ENCODE results near the gene CLN6.
A peak's percentile ranks its signal among the peaks of the same experiment; 100 is the strongest.
"Not testable (repeated sequence)": the region's sequence is repeated elsewhere in the genome, so short reads cannot be mapped to it uniquely, and the experiment has no call there.

CLN6 gene

DNA sequence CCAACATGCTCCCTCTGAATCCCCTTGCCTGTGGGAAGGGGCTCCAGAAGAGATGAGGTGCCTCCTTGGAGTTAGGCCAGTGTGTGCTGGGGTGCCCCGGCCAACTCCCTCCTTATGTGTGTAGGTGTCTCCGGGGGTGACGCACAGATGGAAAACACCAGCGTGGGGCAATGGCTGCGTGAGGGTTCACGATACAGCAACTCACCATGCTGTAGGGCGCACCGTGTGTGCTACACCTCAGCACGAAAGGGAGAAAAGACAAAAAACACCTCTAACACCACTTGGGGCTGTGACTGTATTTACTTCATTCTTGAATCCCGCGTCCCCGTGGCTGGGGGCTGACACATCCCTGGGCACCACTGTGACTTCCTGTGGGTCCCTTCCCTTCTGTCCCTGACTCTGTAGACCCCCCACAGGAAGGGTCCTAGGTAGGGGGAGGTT lies 22.8 kb downstream of the CLN6 start:
- DNase-seq (ENCODE audit: low spot score), result no peak

DNA sequence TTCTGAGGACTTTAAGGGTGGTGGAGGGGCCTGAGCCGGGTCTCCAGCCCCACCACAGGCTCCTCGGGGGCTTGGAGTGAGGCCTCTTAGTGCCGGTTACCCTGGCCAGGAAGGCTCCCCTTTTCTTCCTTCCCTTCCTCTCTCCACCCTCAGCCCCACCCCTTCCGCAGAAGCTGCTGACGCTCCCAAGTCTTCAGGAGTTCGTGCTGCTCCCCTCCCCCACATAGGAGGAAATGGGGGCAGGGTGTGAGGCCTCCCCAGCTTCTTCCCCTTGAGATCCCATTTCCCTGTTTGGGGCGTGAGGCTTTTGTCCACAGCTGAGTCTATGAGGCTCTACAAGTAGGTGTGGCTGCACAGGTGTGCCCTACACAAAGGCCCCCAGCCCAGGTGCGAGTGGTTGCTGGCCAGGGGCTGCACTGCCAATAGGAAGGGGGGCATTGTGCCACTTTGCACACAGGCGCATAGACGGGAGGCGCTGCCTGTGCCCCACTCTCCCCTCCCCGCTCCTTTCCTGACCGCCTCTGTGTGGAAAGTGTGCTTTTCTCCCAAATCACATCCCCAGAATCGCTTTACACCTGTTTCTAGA lies 23.5 kb downstream of the CLN6 start:
- DNase-seq (ENCODE audit: low spot score), result no peak

DNA sequence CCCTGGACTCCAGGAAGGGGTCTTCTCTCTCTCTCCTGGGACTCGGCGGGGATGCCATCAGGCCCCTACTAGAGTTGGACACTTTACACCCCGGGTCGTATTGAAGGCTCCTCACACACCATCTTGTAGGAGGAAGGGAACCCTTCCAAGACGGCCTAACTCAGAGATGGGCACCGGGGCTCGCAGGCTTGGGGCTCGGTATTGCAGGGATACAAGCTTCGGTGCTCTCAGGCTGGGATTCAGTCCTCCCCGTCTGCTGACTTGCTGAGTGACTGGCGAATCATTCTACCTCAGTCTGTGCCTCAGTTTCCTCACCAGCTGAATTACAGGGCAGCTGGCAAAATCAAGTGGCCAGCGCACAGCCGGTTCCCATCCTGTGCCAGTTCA lies 24.0 kb downstream of the CLN6 start:
- no peak for DNase-seq (ENCODE audit: low spot score)

DNA sequence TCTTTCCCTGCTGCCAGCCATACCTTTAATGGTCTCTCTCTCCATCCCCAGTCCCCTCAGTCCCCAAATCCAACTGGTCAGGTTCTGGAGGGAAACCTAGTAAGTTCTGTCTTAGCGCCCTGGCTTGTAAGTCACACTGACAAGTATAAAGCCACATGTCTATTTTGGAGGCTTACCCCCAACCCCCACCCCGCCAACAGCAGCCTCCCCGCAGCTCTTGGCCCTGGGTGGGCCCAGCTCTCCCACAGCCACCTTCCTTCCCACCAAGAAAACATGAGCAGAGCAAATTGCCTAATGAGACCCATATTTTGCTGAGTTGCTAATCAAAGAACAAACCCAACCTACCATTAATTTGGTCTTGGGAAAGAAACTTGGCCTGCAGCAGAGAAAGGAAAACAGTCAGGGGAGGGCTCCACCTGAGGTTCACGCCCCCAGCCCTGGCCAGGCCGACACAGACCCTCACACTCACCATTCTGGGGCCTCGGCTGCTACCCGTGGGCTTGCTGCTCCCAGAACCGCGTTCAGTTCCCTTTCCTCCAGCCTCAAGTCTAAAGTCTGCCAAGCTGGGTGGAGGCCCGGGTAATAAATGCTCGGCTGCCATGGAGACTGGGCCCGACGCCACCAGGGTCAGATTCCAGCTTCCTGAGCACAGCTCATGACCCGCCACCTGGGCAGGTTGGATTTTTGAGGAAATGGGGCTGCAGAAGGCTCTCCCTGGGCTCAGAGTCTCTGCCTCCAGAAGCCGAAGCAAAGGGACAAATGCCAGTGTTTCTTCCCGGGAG lies 24.6 kb downstream of the CLN6 start, which contains the start of gene CALML4:
CALML4 (minus strand) TSS at position 557 of the 782 bp plus-strand sequence; CDS start at position 472, 85 bp downstream.
- DNase-seq (ENCODE audit: low spot score), result peak; percentile 88

- DNase-seq (ENCODE audit: low spot score), result no peak
These were observed 25.2 kb downstream of the CLN6 start for GRCh38 chr15:68204361-68204760.

DNA sequence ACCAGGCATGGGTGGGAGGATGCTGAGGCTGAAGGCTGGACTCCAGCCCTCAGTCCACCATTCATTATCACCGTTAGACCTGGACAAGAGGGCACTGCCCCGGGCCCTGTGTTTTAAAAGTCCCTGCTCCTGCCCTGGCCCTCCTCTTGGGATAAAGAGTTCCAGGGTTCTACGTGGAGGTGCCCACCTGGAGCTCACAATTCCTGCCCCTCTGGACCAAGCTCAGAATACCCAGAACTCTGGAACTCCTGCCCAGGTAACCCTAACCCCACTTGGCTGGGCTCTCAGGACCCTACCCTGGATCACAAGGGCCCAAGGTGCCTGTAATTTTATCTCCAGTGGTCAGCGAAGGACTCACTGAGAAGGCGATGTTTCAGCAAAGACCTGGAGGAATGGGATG lies 25.6 kb downstream of the CLN6 start:
- DNase-seq (ENCODE audit: low spot score), result no peak

DNA sequence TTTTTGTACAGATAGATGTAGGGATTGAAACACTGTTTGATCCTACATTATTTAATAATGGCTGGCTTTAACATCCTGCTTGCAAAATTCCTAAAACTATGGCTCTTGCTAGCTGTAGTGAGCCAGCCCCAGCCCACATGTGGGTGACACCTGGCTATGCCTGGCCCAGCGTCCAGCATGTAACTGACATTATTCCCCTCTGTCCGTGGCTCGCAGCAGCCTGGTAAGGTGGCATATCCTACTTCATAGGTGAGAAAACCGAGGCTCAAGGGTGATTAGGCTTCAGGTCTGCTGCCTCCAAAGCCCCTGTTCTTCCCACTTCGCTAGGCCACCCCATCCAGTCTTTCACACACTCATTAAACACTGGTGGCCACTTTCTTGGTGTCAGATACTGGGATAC lies 26.0 kb downstream of the CLN6 start:
- DNase-seq (ENCODE audit: low spot score), result no peak

DNA sequence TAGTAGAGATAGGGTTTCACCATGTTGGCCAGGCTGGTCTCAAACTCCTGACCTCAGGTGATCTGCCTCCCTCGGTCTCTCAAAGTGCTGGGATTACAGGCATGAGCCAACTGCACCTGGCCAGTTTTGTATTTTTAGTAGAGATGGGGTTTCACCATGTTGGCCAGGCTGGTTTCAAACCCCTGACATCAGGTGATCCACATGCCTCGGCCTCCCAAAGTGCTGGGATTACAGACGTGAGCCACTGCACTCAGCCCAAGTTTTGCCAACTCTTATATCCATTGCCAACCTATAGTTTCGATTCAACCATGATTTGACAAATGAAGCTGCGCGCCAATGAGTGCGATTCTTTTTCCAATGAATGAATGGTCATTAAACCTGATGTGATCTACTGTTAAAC lies 26.5 kb downstream of the CLN6 start:
- DNase-seq (ENCODE audit: low spot score), result not testable (repeated sequence)

- no peak for DNase-seq (ENCODE audit: low spot score)
These were observed 27.7 kb downstream of the CLN6 start for GRCh38 chr15:68201879-68202261.

DNA sequence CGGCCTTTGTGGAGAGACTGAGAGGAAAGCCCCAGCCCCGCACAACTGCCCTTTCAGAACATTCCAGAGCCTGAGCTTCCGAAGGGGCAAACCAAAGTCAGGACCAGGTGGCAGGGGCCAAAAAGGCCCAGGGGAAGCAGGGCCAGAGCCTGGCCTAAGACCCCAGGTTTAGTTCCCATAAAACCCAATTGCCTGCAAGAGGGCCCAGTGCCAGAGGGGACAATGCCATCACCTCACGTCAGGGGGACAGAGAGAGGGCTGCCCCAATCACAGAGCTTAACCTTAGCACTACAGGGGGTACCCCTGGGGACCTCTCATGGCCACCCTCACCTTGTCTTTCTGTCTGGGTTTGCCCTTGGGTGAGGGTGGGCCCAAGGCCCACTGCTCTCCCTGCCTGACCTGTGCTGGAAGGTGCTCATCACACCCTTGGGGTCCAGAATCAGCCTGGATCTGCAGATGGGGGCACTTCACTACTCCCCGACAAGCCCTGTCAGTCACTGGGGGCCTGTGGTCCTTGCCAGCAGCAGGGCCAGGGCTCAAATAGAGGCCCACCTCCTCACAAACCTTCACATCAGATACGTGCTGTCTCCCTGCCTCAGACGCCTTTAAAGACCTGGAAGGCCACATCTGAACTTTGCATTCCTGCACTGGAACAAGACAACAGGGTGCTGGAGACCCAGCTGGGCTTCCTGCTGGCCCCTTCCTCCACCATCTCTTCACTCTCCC lies 28.2 kb downstream of the CLN6 start:
- DNase-seq (ENCODE audit: low spot score), result no peak

GRCh38 chr15:68200016-68200861 lies 29.3 kb downstream of the CLN6 start:
- DNase-seq (ENCODE audit: low spot score), result no peak

GRCh38 chr15:68199340-68199739 lies 30.2 kb downstream of the CLN6 start:
- no peak for DNase-seq (ENCODE audit: low spot score)

GRCh38 chr15:68197661-68198437 lies 31.7 kb downstream of the CLN6 start:
- no peak for DNase-seq (ENCODE audit: low spot score)

DNA sequence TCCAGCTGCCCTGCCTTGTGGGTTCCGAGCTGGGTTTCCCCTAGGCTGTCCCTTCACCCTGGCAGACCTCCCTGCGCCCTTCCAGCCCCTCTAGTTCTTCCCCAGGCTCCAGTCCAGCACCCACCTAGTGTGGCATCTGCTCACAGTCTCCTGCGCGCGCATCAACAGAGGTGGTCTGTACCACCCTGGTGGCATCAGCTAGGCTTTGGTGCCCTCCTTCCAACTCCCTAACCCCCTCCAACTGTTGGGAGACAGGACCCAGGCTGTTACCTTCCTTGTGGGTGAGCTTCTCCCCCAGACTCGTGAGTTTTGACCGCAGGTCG lies 32.4 kb downstream of the CLN6 start:
- DNase-seq (ENCODE audit: low spot score), result no peak

DNA sequence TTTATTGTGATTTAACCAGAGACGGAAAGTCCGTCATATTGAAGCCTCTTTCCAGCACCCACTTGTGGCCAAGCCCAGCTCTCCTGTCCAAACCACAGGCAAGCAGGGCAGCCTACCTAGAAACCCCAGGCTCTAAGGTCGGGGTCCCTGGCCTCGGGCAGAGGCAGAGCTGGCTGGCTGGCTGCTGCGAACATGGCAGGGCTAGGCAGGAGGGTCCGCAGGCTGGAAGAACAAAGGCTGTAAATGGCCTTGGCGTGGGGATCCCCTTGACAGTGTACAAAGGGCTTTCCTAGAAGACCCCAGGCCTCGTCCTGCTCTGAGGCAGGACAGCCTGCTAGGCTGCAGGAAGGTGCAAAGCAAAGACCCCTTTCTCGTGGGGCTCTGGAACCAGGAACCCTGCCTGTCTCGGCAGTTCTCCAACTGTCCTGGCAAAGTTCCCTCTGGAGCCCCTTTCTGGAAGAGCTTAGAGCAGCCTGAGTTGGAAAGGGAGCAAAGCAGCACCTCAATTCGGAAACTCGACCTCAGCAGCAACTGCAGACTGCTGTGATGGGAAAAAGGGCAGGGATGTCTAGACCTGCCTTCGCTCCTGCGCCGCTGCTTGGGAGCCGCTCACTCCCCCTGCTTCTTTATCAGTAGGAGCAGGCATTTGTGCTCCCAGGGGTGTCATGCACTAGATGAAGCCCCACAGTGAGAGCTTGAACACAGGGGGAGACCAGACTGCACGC lies 32.9 kb downstream of the CLN6 start:
- DNase-seq (ENCODE audit: low spot score), result no peak

DNA sequence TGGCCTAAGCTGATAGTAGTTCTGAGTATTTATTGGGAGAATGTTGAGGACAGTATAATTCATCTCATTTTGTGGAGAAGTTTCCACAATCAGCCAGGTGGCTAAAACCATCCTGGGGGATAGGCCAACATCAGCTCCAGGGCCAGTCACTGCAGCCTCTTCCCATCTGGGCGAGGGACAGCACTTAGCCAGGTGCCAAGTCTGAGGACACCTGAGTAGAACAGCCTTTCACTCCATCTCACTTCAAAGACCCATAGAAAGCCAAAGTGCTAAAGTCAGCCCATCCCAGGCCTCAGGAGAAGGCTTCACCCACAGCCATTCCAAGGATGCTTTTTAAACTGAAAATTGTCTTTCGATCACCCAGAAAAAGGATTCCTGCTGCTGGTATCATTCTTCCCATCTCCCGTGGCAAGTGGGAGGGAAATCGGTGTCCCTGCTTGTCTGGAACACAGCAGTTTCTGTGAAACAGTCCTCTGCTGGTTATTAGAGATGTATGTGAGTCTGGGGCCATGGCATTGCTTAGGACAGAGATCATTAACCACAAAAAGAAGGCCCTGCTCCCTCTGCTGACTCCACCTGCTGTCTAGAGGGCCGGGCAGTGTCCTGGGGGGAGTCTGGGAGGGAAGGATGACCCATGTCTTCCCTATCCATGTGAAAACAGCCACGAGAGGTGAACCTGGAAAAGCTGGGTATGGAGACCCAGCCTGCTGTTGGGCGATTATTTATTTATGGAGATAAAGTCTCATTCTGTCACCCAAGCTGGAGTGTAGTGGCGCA lies 34.0 kb downstream of the CLN6 start:
- DNase-seq (ENCODE audit: low spot score), result no peak

DNA sequence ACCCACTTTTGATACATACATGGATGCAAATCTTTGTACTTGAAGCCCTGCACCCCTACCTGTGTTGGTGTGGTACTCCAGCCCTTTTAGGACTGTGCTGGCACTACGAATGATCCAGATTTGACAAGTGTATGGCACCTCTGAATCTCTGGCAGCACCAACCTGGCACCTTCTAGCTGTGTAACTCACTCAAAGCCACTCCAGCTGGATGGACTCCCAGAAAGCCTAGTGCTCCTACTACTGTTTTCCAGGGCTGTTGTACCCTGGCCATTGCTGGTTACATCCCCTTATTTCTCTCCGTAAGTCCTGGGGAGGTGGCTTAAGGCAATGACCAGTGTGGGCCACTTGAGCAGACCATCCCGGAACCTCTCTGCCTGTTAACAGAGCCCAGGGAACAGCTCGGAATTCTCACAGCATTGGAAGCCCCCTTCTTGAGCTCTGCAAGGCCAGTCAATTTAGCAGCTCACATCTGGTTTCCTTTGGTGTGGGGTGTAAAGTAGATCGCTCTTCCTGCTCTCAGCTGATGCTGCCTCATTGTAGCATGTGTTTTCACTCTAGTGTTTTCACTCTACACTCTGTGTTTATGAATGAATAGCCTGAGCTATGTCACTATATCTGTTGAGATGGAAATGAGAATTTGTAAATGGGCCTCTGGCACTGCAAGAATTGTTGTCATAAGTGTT lies 36.6 kb downstream of the CLN6 start:
- DNase-seq (ENCODE audit: low spot score), result peak; percentile 78

- DNase-seq (ENCODE audit: low spot score), result no peak
These were observed 37.4 kb downstream of the CLN6 start for GRCh38 chr15:68192117-68192516.

DNA sequence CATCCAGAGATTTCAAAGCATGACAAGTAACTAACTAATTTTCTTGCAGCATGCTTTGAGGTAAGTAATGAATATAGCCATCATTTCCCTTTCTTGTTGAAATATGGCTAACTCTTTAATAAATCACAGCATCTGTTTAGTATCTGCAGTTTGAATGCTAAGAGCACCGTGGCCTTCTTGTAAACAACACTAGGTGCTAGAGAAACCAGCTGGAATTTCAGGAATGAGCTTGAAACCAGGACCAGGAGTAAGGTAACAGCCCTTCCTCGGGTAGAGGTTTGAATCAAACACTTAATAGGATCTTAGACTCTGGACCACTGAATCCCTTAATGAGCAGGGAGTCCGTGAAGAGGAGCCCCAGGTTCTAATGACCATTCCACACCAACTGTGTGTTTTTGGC lies 38.0 kb downstream of the CLN6 start:
- no peak for DNase-seq (ENCODE audit: low spot score)
